NCI-H146 treated with DMSO at 0.1 percent for 48 hours (cell line): ENCODE measurements around the gene MTARC2.
"Not testable (repeated sequence)": the region's sequence is repeated elsewhere in the genome, so short reads cannot be mapped to it uniquely, and the experiment has no call there.

Experiments
- DNase-seq: peaks from one replicate; lab custom pipeline; 2025; ENCODE audit not compliant: unreplicated experiment; lab: John Stamatoyannopoulos, UW

The MTARC2 gene

DNA sequence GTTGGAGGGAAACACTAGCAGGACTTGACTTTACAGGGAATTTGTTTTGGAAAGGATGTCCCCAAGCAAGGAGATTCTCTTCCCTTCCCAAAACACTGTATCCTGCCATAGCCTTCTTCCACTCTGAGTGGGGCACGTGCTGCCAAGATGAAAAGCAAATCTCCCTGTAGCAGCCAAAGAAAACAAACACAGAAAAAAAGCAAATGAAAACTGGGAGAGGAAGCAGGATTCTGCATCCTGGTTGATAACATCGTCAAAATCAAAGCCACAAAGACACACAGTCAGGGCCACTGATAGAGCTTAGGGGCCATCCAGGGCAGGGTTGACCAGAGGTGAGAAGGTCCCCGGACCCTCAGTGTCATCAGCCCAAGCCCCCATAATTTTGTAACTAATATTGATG is 16.0 kb upstream of the MTARC2 start:
- no peak for DNase-seq

GRCh38 chr1:220732621-220733020 is 15.5 kb upstream of the MTARC2 start:
- no peak for DNase-seq

DNA sequence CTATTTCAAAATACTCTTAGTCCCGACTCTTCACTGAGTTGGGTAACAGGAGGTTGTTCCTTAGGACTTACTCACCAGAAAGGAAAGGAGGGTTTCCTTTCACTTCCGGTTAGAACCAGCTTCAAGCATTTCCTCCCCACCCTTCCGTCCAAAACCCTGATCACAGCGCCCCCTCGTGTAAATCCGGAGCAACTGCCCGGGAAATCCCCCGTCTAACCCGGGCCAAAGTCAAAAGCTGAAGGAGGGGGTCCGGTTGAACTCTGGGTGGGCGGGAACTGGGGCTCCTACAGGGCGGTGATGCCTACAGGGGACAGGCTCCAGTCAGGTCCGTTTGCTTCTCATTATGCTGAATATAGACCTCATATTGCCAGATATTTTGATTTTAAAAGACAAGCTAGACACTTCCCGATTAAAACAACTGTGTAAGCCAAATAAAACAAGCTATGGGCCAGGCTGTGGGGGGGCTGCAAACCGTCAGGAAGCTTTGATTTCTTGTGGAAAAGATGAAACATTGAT is 15.0 kb upstream of the MTARC2 start:
- DNase-seq = no peak

DNA sequence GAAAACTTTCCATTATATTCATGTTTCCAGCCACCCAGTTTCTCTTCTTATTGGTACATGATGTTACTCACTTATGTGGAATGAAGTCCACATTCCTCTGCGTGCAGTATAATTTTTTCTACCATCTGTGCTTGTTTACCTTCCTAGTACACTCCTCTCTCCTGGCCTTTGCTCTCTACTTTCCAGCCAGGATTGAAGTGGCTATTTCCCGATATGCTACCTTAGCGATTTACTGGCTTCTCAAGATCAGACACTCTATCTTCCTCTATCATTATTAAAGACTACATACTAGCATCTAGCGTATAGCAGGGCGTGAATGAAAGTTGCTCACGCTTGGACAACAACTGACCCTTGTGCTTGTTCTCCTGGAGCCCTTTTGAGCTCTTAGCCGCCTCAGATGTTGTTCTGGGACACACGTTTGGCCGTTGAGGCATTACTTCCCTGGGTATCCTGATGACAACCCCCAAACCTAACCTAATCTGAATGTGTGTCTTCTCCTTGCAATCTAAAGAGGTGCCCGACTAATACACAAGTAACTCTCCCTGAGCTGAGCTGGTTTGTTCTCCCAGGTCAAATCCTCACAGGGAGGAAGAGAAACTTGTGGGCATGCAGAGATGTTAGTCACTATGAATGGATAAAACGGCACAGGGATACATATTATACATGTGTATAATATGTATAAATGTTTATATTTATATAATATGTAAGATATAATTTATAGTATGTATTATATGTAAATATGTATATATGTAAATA is 13.4 kb upstream of the MTARC2 start:
- DNase-seq = no peak

DNA sequence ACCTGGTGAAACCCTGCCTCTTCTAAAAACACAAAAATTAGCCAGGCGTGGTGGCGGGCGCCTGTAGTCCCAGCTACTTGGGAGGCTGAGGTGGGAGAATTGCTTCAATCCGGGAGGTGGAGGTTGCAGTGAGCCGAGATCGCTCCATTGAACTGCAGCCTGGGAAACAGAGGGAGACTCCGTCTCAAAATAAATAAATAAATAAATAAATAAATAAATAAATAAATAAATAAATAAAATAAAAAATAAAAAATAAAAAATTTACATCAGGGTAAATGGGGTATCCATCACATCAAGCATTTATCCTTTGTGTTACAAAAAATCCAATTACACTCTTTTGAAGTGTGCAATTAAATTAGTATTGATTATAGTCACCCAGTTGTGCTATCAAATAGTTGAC is 11.8 kb upstream of the MTARC2 start:
- not testable (repeated sequence) for DNase-seq

DNA sequence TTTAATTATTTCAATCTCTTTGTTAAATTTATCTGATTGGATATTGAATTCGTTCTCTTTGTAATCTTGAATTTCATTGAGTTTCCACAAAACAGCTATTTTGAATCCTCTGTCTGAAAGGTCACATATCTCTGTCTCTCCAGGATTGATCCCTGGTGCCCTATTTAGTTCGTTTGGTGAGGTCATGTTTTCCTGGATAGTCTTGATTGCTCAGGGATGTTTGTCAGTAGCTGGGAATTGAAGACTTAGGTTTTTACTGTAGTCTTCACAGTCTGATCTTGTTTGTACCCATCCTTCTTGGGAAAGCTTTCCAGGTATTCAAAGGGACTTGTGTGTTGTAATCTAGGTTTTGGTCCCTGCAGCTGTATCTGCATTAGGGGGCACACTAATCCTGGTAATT is 6.8 kb upstream of the MTARC2 start:
- no peak for DNase-seq

DNA sequence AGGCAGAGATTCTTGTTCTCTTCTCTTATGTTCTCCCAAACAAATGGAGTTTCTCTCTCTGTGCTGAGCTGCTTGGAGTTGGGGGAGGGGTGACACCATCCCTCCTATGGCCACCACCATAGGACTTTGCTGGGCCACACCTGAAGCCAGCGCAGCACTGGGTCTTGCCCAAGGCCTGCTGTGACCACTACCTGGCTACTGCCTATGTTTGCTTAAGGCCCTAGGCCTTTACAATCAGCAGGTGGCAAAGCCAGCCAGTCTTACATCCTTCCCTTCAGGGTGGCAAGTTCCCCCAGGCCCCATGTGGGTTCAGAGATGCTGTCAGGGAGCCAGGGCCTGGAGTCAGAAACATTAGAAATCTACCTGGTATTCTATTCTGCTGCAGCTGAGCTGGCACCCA is 6.3 kb upstream of the MTARC2 start:
- DNase-seq = no peak

GRCh38 chr1:220742520-220742919 is 5.6 kb upstream of the MTARC2 start:
- DNase-seq = no peak

- DNase-seq = no peak
Measured at GRCh38 chr1:220746851-220747250, 1.3 kb upstream of the MTARC2 start.

- DNase-seq = no peak
Measured at GRCh38 chr1:220747437-220748088, 559 bp upstream of the MTARC2 start.

- no peak for DNase-seq
Measured at GRCh38 chr1:220748936-220749335, 814 bp downstream of the MTARC2 start.

DNA sequence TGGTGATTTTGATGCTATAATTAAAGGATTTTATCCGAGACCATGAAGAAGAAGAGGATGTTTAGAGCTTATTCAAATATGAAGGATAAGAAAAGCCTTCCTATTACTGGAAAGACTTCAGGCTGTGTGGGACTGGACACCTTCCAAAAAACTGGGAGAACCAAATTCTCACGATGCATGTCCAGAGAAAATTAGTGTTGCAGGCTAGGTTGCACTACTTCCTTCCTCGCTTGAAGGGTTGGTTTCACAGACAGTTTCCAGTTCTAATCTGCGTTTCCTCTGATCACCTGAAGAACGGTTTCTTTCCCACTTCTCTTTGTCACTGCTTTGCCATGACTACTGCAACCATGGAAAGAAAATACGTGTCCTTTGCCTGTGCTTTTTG is 2.0 kb downstream of the MTARC2 start:
- DNase-seq = no peak

GRCh38 chr1:220751111-220751510 is 3.0 kb downstream of the MTARC2 start:
- DNase-seq = no peak

DNA sequence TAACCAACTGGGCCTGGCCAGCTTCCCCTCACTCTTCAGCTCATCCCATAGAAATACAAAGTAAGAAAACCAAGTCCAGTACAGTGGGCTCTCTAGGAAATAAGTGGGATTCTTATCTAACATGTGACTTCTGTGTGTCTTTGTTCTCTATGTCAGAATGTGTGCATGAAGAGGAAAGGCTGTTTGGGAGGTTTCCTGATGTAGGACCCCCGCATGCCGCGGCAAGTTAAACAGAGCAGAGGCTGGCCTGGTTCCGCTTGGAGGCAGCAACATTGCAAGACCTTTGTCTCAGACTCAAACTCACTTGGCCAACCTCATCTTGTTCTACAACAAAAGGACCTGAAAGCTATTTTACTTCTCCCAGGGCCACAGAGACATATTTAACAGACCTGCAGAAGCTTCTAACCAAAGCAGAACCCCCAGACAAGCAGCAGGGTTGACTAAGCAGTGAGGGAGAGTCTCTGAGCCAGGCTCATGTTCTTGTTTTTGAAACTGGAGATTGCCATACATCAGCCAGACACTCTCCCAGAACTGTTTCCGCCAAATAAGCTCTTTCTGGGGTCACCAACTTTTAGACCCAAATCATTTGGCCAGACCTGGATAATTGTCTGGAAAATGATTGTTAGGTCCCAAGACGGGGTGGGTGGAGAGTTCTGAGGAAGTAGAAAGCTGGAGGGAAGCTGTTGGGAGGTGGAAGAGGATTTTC is 6.2 kb downstream of the MTARC2 start:
- no peak for DNase-seq

DNA sequence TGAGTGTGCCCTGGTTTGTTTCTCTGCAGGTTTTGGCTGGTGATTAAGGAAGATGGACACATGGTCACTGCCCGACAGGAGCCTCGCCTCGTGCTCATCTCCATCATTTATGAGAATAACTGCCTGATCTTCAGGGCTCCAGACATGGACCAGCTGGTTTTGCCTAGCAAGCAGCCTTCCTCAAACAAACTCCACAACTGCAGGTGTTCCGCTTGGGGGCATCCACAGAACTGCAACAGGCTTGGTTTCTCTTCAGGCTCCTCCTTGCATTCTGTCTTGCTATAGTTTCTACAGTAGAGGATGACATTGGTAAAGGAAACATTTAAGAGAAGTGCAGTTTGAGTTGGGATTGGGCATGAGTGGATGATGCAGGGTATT is 6.8 kb downstream of the MTARC2 start:
- DNase-seq = no peak

DNA sequence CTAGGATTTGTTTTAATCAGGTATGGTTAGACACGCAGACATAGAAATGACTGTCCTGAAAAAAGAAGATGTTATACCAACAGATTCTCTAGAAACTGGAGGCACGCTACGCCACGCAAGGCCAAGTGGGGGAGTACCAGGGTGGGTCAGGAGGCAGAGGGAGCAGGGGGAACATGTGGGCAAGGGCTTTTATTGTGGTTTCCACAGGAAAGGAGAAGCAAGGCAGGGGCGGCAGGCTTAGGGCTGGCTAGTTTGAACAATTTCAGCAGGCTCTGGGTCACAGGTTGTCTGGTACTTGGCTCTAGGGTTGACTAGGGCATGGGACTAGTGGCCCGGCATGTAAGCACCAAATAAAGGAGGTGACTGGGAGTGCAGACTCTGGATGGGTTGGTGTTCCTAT is 7.2 kb downstream of the MTARC2 start:
- DNase-seq = no peak

GRCh38 chr1:220757441-220757840 is 9.3 kb downstream of the MTARC2 start:
- DNase-seq = no peak

- no peak for DNase-seq
Measured at GRCh38 chr1:220759147-220759546, 11.0 kb downstream of the MTARC2 start.

- no peak for DNase-seq
Measured at GRCh38 chr1:220761688-220762427, 13.7 kb downstream of the MTARC2 start.

DNA sequence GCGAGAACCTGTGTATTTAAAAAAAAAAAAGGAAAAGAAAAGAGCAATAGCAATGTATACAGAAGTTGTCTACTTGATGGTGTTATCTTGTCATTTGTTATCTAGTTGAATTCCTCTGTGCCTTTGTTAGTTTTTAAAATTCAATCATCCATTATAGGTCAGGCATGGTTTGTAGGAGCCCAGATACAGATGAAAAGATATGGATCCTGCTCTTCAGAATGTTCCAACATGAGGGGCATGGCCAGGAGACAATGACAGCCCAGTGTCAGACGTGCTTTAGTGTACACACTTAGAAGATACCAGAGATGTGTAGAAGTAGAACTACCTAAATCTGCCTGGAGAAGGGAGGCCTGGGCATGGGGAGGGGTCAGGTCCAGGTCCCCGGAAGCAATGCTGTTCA is 16.6 kb downstream of the MTARC2 start:
- no peak for DNase-seq
